Lung microvascular endothelial cell (primary cell): ENCODE results near the gene SMAD4. TPM values are rescaled to one million over a fixed set of nuclear protein-coding genes. Genes with fewer than 3 reads are reported as not detected.
"Not testable (repeated sequence)": the region's sequence is repeated elsewhere in the genome, so short reads cannot be mapped to it uniquely, and the experiment has no call there.

Experiments used
- DNase-seq, 2 donors: peaks; one replicate each; pipeline versions ENCODE4 v3.0.0 to v3.0.0-alpha.2; 2010; ENCODE audit warnings: low read depth in 2 of 2
- total RNA-seq: library from RNA; depleted of rRNA; stranded (reverse); fragments of >200 nt; gene quantifications from 2 replicates; pipeline ENCODE4 v1.2.1, GENCODE V29; 2014

Gene SMAD4
- 22.9 and 46.4 TPM in 2 replicates for total RNA-seq

DNA sequence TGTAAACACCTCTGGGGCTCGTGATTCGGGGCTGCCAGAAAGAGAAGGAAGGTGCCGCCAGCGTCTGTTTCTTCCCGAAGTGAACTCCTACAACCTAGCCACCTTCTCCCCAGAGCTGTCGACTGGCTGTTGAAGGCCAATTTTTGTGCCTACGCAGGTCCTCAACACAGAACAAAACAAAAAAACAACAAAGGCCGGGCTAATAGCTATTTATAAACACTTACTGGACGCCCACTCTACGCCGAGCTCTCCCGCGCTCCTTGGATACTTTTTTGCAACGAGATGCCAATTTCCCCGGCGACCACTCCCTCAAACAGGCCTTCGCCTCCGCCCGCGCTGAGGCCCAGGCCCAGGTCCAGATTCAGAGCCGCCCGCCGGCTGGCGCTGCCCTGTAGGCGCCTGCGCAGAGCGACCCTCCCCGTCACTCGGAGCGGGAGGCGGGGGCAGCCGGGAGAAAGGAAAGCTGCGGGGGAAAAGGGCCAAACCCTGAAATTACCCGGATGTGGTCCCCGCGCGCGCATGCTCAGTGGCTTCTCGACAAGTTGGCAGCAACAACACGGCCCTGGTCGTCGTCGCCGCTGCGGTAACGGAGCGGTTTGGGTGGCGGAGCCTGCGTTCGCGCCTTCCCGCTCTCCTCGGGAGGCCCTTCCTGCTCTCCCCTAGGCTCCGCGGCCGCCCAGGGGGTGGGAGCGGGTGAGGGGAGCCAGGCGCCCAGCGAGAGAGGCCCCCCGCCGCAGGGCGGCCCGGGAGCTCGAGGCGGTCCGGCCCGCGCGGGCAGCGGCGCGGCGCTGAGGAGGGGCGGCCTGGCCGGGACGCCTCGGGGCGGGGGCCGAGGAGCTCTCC, at the start of gene SMAD4:
Gene SMAD4 (plus strand): TSS at position 520 of the 843 bp plus-strand sequence. CDS start 16,834 bp downstream, outside the sequence.
- peak; percentile 97 to 98 for DNase-seq

DNA sequence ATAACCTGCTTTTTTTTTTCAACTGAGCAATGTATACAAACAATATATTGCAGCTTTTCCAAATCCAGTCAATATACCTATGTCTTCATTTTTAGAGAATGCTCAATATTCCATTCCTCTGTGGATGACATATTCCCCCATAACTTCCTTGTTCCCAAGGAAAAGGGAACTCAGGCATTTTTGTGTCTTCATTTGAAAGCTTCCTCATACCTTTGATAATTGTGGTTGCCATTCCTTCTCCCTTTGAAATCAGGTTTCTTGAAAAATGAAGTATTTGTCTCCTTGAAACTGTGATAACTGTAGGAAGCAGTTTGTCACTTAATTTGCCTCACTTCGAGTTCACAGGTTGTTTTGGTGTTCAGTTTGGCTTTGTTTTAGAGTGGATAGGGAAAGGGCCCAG, 48.6 kb upstream of the SMAD4 start:
- DNase-seq, result no peak

DNA sequence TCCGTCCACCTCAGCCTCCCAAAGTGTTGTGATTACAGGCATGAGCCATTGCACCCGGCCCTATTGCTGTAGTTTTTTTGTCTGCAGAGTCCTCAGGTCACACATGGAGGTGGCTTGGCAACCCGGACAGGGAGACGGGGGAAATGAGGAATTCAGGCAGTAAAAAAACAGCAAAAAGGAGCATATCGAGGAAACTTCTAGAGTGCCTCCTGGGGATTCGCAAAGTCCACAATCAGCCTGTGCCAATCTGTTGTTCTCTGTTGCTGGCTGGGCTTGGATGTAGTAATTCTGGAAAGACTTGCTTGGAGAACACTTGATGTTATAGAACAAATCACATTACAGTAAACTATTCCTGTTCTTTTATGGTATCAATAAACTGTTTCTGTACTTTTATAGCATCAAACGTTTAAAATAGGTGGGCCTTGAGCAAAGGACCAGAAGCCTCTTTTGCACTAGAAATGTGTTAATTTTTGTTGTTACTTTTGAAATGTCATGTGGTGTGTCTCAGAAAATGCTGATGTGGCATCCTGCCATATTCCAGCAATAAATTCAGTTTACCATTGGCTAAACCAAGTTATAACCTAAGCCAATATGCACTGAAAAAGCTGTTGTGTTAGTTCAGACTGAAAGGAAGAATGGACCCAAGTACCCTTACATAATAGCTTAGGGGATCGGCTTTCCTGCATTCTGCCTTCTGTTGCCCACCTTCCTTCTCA, 47.8 kb upstream of the SMAD4 start:
- DNase-seq, result no peak

DNA sequence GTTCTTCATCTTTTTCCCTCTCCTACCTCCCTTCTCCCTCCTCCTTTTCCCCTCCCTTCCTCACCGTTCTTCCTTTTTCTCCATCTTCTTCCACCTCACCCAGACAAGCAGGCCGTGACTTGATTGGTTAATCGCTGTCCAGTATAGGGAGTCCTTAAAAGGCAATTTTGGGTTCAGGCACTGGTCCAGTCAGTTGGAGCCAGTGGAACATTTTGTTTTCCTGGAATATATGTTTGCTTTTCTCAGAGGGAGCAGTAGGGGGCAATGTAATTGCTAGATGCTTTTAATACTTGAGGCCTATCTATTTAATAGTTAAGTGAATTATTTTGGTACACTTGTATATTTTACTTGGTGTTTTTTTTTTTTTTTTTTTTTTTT, 47.2 kb upstream of the SMAD4 start:
- peak; percentile 8 to 25 for DNase-seq

DNA sequence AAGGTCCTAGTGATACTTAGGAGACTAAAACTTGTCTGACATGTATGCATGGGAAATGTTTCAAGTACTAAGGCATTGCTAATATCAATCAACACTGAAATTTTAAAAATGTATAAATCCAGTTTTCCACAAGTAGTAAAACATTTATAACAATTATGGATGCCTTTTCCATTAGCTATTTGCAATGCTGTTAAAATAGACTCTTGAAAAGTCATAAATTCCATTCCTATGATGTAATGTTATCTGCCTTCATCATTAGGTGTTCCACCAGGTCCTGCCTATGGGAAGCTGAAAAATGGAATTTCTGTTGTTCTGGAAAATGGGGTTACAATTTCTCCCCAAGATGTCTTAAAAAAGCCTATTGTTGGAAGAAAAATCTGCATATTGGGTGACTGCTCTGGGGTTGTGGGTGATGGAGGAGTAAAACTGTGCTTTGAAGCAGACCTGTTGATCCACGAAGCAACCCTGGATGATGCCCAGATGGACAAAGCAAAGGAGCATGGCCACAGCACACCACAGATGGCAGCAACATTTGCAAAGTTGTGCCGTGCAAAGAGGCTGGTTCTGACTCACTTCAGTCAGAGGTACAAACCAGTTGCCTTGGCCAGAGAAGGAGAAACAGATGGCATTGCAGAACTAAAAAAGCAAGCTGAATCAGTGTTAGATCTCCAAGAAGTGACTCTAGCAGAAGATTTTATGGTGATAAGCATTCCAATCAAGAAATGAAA, 43.5 kb upstream of the SMAD4 start:
- DNase-seq, result no peak

DNA sequence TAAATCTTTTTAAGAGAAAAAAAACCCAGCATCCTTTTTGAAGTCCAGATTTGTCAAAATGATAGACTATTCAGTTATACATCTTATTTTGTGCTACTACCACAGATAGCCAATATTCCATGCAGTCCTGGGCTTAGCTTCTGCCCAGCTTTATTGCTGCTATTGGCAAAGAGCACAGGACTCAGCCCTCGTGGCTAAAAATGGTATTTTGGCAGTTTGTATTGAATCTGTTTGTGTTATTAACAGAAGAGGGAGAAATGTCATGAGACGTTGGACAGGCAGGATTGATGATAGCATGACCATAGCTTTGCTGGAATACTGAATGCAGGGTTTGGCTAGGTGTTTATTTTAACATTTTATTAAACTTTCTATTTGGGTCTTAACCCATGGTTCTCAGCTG, 42.8 kb upstream of the SMAD4 start:
- no peak for DNase-seq

DNA sequence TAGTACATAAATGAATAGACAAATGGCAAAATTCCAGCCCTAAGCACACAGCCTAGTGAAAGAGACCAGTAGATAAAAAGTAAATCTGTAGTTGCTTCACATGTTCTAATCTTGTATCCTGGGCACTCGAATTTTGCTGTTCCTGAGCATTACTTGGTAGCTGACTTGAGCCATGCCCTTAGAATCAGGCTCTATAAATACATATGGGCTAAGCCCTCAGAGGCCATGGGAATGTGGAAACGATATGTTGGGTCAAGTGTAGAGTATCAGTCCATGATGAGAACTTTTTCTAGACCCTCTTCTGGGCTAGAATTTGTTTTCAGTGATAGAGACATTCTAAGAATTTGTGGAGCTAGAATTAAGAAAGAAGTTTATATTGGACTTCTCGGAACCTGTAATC, 40.3 kb upstream of the SMAD4 start:
- DNase-seq, result no peak

DNA sequence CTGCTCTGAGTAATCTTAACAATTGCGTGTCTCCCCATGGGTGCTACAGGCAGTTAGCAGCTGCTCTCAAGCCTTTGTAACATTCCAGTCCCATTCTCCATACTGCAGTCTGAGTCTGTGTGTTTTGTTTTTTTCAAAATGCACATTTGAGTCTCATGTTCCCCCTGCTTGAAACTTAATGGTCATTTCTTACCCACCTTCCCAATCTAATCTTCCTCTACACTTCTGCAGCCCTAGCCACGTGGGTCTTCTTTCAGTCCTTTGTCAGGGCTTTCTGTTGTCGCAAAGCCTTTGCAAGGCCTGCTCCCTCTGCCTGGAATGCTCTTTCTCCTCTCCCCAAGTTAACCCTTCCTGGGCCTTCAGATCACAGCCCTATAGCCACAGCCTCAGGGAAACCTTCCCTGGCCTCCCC, 37.7 kb upstream of the SMAD4 start:
- DNase-seq, result no peak

DNA sequence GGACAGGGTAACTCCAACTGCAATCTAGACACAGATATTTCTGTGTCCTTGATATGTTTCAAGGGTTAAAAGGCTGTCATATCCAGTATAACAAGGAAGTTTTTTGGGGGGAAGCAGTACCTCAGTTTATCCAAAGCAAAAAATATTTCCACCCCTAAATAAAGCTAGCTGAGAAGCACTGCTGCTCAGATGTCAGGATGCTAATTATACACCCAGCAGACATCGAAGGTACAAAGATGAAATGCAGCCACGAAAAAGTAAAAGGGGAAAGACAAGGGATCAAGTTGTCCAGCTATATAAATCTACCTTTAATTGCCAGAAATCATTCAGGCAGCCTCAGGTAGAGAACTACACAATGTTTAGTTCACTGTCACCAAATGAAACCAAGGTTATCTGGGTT, 36.0 kb upstream of the SMAD4 start:
- no peak for DNase-seq

DNA sequence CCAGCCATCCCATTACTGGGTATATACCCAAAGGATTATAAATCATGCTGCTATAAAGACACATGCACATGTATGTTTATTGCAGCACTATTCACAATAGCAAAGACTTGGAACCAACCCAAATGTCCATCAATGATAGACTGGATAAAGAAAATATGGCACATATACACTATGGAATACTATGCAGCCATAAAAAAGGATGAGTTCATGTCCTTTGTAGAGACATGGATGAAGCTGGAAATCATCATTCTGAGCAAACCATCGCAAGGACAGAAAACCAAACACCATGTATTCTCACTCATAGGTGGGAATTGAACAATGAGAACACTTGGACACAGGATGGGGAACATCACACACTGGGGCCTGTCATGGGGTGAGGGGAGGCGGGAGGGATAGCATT, 26.8 kb upstream of the SMAD4 start:
- DNase-seq, result not testable (repeated sequence)

DNA sequence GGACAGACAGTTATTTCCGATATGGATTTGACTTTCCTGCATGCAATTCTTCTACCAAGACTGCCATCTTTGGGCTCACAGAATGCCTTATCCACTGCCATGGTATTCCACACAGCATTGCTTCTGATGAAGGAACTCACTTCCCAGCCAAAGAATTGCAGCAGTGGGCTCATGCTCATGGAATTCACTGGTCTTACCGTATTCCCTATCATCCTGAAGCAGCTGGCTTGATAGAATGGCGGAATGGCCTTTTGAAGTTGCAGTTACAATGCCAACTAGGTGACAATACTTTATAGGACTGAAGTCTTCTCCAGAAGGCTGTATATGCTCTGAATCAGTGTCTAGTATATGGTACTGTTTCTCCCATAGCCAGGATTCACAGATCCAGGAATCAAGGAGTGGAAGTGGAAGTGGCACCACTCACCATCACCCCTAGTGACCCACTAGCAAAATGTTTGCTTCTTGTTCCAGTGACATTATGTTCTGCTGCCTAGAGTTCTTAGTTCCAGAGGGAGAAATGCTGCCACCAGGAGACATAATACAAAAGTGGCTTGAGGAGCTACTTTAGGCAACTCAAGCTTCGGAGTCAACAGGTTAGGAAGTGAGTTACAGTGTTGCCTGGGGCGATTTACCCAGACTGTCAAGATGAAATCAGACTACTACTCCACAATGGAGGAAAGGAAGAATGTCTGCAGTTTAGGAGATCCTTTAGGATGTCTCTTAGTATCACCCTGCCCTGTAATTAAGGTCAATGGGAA, 23.8 kb upstream of the SMAD4 start:
- no peak for DNase-seq

DNA sequence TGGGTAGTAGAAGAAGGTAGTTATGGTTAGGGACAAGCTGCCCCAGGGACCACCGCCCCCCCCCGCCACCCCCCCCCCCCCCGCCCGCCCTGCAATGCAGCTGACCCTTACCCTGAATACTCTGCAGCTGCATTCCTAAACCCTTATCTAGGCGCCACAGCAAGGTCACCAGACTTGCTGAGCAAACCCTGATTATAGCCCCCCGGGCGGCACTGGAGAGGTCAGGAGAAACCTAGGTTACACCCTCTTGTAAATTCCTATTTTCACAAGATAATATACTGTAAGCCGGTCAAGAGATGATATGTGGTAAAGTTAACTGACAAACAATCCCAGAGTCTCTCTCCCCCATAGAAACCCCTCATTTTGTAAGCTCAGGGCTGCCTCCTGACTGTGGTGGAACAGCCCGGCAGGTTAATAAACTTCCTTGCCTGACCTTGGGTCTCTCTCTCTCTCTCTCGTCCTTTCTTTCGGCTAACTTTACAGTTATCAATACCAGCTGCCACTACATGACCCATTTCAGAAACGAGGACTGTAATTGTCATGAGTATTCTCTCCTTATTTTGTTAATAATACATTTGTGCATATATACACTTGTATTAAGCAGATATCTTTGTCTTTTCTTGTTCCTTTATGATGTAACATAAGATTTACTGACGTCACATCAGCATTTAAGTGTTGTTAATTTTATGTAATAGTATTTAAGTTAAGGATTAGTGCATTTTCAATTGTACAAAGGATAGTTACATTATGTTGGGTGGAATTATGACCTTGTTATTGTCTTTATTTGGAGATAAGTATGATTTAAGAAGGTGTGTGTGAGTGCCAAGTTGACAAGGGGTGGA, 22.8 kb upstream of the SMAD4 start:
- DNase-seq, result no peak

DNA sequence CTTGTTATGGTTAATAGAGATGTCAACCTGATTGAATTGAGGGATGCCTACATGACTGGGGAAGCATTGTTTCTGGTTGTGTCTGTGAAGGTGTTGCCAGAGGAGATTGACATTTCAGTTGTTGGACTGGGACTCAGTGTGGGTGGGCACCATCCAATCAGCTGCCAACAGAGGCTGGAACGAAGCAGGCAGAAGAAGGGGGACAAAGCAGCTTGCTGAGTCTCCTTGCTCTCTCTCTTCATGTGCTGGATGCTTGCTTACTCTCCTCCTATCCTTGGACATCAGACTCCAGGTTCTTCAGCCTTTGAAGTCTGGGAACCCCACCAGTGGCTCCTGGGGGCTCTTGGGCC, 22.2 kb upstream of the SMAD4 start:
- no peak for DNase-seq

DNA sequence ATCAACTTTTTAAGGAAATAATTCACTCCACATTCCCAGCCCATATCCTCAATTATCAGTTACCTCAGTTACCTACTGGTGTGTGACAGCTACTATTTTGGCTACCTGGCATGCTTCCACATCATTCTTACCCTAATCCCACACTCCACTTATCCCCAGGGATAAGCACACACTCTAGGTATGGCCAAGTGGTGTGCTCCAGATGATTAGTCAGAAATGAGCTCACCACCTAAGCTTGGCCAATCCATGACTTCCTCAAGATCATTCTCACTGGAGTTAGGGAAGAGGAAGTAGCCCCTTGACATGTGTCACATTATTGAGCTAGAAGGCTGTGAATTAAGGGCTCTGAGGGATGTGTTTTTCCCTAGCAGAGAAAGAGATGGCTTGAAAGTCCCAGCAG, 20.9 kb upstream of the SMAD4 start:
- no peak for DNase-seq

DNA sequence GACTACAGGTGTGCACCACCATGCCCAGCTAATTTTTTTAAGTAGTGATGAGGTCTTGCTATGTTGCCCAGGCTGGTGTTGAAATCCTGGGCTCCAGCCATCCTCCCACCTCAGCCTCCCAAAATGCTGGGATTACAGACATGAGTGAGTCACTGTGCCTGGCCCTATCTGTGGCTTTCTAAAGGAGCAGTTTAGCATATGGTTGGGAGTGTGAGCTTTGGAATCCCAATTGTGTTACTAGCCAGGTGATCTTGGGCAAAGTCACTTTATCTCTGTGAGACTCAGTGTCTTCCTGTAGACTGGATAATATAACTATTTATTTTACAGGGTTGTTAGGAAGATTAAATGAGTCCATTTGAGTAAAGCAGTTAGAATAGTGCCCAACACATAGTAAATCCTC, 19.8 kb upstream of the SMAD4 start:
- DNase-seq, result no peak

DNA sequence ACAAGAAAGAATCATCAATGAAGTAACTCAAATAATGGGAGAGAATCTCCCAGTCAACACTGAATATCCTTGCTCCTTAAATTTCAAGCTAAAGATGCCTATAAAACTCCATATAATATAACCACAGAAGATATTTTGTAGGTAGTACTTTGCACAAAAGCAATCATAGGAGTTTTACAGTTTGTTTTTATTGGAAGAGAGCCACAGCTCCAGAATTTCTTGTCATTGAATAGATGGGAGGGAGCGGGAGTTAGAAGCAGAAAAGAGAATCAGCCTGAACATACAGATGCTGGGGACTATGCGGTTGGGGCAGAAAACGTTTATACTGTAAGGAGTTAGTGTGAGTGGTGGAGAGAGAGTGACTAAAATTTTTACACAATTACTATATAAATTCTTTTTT, 18.3 kb upstream of the SMAD4 start:
- no peak for DNase-seq

DNA sequence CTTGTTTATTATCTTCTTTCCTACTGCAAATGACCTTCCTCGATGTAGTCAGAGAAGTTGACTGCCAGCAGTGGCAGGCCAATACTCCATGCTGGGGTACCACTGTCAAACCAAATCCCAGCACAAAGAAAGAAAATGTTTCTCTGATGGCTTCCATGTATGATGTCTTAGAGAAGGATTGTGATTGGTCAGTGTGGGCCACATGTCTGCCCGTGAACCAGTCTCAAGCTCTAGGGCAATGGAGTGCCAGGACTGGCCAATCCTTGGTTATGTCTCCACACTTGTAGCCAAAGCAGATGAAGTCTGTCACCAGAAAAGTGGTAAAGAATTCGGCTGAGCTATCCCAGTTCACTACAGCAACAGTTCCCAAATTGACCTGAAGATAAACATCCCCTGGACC, 17.6 kb upstream of the SMAD4 start:
- DNase-seq, result no peak

DNA sequence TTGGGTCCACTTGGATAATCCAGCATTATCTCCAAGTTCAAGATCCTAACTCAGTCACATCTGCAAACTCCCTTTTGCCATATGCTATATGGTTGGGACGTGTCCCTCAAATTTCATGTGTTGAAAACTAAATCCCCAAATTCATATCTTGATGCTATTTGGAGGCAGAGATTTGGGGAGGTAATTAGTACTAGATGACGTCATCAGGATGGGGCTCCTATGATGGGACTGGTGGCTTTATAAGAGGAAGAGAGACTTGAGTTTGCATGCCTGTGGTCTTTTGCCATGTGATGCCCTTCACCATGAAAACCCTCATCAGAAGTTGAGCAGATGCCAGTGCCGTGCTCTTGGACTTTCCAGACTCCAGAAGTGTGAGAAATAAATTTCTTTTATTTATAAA, 16.8 kb upstream of the SMAD4 start:
- DNase-seq, result no peak

DNA sequence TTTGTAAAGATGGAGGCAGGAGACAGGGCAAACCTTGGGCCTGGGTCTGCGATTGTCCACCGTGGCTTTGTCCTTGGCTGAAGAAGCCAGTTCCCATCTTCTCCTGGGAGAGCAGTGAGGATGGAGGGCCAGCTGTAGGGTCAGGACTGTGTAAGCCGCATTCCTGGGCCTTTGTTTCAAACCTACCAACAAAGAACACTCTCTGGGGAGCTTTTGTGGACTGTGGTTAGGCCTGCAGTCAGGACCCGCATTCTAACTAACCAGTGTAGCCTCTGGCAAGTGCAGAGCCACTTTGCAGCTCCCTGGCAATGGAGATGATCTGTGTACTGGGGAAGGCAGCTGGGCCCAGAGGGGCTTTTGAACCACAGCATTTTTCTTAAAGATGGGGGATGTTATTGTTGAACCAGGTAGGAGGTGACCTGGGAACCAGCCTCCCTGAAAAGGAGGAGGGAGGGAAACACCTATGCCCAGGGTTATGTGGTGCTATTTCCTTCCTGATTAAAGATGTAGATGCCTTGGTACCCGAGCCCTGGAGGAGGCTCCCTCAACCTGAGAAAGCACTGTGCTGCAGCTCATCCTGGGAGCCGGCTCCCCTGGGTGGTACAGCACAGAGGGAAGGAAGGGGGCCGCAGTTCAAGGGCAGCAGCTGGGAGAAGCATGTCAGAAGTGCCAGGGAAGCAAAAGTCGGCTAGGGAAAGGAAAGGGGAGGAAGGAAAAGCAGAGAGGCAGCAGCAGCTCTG, 12.7 kb upstream of the SMAD4 start:
- no peak for DNase-seq

DNA sequence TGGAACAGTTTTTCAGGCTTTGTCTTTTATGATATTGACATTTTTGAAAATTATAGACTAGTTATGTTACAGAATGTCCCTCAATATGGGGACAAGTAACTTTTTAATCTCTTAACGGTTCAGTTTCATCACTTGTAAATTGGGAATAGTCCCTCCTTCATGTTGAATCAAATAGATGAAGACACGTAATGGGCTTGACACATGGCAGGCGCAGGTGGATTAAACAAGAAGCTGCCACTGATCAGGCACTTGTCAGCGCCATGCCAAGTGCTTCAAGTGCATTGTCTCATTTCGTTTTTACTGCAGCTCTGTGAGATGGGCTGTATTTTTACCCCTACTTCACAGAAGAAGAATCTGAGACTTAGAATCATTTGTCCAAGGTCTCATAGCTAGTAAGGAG, 9.5 kb upstream of the SMAD4 start:
- DNase-seq, result no peak
